ENCODE measurements around the gene KIF27.
"Not testable (repeated sequence)": the region's sequence is repeated elsewhere in the genome, so short reads cannot be mapped to it uniquely, and the experiment has no call there.

The KIF27 gene, protein sequence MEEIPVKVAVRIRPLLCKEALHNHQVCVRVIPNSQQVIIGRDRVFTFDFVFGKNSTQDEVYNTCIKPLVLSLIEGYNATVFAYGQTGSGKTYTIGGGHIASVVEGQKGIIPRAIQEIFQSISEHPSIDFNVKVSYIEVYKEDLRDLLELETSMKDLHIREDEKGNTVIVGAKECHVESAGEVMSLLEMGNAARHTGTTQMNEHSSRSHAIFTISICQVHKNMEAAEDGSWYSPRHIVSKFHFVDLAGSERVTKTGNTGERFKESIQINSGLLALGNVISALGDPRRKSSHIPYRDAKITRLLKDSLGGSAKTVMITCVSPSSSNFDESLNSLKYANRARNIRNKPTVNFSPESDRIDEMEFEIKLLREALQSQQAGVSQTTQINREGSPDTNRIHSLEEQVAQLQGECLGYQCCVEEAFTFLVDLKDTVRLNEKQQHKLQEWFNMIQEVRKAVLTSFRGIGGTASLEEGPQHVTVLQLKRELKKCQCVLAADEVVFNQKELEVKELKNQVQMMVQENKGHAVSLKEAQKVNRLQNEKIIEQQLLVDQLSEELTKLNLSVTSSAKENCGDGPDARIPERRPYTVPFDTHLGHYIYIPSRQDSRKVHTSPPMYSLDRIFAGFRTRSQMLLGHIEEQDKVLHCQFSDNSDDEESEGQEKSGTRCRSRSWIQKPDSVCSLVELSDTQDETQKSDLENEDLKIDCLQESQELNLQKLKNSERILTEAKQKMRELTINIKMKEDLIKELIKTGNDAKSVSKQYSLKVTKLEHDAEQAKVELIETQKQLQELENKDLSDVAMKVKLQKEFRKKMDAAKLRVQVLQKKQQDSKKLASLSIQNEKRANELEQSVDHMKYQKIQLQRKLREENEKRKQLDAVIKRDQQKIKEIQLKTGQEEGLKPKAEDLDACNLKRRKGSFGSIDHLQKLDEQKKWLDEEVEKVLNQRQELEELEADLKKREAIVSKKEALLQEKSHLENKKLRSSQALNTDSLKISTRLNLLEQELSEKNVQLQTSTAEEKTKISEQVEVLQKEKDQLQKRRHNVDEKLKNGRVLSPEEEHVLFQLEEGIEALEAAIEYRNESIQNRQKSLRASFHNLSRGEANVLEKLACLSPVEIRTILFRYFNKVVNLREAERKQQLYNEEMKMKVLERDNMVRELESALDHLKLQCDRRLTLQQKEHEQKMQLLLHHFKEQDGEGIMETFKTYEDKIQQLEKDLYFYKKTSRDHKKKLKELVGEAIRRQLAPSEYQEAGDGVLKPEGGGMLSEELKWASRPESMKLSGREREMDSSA (N-terminal part only)

DNA sequence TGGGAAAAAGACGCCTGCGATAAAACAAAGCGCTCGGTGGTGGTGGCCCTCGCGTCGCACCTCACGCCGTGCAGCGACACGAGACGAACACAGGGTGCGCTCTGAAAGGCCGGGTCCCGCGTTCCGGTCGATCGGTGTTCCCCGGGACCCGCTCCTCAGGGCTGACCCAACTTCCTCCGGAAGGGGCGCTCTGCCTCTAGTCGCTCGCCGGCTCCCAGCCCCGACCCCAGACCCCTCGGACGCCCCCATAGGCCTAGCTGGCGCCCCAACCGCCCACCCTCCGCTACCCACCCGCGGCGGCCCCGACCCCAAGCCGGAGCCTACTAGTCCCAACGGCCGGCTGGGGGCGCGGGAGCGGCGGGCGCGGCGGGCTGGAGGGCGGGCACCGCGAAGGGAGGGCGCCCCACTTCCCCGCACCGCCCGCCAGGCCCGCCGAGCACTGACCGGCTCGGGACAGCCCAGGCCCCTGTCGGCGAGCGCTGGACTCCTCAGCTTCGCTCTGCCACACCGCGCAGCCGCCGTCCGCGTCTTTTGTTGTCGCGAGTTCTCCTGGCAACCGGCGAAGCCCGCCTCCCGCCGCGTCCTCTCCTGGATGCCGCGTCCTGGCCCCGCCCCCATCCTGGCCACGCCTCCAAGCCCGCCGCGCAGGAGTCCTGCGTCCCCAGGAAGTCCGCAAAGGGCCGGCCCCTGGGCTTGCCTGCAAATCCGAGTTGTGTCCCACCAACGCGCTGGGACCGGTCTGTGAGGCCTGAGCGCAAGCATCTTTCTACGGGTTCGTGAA, at the start of gene KIF27:
KIF27 (minus strand) TSS at position 506 of the 781 bp plus-strand sequence. CDS start 5,841 bp downstream, outside the sequence.
- DNase-seq (ENCODE audit: extremely low read depth in 1 of 2, low read depth in 1 of 2) = peak; percentile 79 to 96

DNA sequence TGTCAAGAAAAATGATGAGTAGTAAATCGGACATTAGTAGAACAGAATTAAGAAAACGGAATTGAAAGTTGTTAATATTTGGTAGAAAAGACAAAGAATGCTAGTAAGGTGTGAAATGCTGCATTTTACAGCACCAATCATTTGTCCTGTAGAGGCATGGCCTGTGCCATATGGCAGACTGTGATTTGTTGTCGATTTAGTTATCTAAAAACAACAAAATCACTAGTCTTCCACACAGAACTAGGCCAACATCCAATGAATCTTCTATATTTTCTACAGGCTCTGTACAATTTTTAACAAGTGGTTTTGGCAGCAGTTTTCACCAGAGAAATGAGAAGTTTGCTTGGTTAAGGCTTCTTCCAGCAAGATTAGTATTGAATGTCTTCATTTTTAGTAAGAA, 48.4 kb upstream of the KIF27 start:
- DNase-seq (ENCODE audit: extremely low read depth in 1 of 2, low read depth in 1 of 2) = no peak

DNA sequence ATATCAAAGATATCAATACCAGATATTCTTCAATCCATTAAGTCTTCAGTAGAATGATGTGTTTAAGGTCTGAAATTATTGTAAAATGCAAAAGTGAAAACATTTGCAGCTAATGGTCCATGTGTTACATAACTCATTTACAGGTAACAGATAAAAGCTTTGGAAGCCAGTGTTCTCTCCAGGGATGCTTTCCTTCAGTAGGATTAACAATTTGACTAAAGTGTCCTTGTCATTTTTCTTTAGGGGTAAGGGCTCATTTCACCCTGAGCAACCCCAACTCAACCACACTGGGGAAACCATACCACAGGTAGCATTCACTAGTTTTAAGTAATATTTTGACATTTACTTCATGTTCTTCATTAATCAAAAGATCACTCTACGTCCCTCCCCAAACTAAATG, 45.8 kb upstream of the KIF27 start:
- DNase-seq (ENCODE audit: extremely low read depth in 1 of 2, low read depth in 1 of 2) = no peak

DNA sequence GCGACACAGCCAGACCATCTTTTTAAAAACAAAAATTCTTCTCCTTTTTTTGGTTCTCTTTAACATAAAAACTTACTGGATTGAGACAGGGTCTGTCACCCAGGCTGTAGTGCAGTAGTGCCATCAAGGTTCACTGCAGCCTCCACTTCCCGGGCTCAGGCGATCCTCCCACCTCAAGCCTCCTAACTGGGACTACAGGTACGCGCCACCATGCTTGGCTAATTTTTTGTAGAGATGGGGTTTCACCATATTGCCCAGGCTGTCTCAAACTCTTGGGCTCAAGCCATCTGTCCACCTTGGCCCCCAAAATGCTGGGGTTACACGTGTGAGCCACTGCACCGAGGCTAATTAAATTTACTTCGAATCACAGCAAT, 45.0 kb upstream of the KIF27 start:
- DNase-seq (ENCODE audit: extremely low read depth in 1 of 2, low read depth in 1 of 2) = no peak

DNA sequence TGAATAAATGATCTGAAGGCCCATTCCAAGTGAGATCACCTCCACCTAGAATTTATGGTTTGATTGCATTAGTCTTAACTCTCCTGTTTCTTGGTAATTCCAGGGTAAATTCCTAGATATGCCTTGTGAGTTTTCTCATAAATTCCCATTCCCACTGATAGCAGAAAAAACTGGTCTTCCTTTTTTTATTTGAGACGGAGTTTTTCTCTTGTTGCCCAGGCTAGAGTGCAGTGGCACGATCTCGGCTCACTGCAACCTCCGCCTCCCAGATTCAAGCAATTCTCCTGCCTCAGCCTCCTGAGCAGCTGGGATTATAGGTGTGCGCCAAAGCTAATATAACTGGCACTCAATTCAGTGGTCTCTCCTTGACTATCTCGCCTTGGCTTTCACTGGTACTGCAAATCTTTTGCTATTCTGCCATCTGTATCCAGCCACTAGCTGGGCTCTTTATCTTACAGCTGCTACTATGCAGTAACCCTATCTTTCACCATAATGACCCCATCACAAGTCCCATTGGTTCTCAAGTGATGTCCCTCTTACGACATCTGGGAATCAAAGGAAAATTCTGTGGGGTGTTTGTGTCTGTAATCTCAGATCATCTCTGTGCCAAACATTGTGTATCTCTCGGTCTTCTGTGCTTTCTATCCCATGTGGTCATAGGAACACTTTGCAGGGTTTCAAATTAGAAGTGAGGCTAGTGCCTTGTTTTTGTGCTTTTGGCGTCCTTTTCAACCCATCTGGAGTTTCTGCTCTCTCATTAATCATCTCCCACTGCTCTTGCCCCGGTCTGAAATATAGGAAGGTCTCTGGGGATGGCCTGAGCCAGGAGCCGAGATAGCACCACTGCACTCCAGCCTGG, 44.3 kb upstream of the KIF27 start:
- DNase-seq (ENCODE audit: extremely low read depth in 1 of 2, low read depth in 1 of 2) = no peak

DNA sequence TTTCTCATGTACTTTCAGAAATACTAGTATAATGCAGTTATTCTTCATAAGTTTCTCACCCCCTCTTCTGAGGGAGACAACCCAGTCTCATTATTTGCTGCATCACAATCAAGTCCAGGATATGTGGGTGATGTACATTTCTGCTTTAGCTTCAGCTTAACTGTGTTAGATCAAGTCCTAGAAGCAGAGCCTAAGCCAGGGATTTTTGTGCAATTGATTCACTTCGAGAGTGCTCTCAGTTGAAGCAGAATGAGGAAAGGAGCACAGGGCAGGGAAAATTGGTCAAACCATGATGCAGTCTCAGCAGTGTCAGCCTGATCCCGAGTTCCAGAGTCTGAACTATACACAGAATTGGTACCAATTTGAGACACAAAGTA, 43.7 kb upstream of the KIF27 start:
- DNase-seq (ENCODE audit: extremely low read depth in 1 of 2, low read depth in 1 of 2) = no peak

DNA sequence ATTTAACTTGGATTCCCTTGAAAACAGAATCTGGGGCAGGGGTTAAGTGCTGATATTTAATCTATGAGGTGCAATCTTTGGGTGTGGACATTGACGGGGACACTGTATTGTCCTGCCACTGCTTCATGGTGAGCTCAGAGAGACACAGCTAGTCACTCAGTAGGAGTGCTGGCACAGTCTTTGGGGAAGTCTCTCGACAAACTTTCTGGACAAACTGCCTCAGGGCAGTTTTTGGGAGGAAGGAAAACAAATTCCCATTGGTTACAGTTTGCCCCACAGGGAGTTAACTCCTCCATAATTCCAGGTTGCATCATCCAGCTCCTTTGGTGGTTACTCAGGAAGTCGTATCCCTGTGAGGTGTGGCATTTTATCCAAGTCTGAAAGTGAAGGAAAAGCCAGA, 40.9 kb upstream of the KIF27 start:
- no peak for DNase-seq (ENCODE audit: extremely low read depth in 1 of 2, low read depth in 1 of 2)

DNA sequence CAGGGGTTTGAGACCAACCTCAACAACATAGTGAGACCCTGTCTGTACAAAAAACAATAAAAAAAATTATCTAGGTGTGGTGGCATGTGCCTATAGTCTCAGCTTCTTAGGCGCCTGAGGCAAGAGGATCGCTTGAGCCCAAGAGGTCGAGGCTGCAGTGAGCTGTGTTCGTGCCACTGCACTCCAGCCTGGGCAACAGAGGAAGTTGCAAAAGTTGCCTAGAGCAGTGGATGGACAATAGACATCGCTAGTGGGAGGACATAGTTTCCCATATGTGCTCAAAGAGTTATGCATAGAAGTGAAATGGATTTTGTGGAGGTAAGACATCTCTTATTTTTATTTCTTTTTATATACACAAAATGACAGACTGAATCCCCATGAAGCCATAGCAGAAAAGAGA, 39.8 kb upstream of the KIF27 start:
- DNase-seq (ENCODE audit: extremely low read depth in 1 of 2, low read depth in 1 of 2) = no peak

DNA sequence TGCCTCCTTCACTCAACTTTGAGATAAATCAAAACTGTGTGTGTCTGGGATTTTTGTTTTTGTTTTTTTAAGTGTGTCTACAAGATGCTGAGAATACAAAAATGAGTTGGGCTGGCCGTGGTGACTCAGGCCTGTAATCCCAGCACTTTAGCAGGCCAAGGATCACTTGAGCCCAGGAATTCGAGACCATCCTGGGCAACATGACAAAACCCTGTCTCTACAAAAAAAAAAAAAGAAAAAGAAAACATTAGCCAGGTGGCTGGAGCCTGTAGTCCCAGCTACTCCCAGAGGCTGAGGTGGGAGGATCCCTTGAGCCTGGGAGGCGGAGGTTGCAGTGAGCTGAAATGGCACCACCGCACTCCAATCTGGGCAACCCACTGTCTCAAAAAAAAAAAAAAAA, 37.8 kb upstream of the KIF27 start:
- no peak for DNase-seq (ENCODE audit: extremely low read depth in 1 of 2, low read depth in 1 of 2)

DNA sequence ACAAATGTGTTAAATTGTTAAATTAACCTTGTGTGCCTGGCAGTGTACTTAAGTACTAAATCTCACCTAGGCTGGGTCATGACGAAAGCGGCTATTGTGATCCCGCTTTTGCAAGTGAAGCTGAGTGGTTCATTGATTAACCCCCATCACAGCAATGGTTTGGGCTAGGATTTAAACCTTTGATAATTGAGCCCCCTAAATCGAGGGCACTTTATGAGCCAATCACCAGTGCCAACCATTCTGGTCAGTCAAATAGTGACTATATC, 35.9 kb upstream of the KIF27 start:
- DNase-seq (ENCODE audit: extremely low read depth in 1 of 2, low read depth in 1 of 2) = no peak

DNA sequence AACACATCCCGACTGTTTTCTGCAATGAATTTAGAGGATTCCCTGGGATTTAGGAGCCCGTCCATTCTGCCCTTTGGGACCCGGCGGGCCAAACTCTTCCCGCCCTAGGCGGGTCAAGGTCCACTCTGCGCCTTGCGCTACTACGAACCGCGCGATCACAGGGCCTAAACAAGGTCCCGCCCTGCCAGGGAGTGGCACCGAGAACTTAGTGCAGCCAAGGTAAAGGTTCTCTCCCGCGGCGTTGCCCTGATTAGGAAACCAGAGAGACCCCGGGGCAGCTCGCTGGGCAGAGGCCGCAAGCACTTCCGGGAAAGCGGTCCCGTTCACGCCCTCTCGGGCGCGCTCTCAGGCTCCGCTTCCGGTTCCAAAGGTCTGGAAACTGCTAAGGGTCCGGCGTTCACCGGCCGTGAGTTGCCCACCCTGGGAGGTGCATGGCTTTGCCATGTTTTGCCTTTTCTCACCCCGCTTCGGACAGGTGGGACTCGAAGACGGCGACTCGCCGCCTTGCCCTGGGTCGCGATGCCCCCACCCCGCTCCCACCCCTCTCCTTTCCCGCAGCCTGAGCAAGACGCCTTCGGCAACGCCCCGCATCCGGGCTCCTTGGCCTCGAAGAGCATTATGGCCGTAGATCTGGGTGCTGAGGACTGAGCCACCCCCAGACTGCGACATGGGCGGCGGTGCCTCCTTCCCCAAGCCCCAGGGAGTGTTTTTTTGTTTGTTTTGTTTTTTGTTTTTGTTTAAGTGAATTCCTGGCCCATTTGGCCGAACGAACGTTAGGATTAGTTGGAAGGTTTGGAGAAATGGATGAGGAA, 35.4 kb upstream of the KIF27 start:
- peak in 1 of 2 donors; percentile 38 for DNase-seq (ENCODE audit: extremely low read depth in 1 of 2, low read depth in 1 of 2)

DNA sequence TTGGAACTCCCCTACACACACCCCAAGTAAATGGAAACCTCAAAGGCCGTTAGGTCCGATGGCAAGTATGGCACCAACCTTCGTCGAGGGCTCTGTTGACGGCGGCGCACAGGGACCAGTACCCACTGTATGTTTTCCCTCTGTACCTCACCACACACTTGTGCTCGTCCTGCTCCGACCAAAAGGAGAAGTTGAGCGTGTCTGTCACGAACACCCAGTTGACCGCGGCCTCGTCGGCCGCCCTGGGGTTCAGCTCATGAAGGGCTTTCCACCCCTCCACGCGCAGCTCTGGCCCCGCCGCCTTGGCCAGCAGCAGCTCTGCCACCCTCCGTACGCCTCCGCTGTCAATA, 34.8 kb upstream of the KIF27 start:
- DNase-seq (ENCODE audit: extremely low read depth in 1 of 2, low read depth in 1 of 2) = peak in 1 of 2 donors; percentile 6

DNA sequence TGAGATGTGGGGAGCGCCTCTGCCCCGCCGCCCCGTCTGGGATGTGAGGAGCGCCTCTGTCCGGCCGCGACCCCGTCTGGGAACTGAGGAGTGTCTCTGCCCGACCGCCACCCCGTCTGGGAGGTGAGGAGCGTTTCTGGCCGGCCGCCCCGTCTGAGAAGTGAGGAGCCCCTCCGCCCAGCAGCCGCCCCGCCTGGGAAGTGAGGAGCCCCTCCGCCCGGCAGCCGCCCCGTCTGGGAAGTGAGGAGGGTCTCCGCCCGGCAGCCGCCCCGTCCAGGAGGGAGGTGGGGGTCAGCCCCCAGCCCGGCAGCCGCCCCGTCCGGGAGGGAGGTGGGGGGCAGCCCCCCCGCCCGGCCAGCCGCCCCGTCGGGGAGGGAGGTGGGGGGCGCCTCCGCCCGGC, 26.9 kb upstream of the KIF27 start:
- not testable (repeated sequence) for DNase-seq (ENCODE audit: extremely low read depth in 1 of 2, low read depth in 1 of 2)

DNA sequence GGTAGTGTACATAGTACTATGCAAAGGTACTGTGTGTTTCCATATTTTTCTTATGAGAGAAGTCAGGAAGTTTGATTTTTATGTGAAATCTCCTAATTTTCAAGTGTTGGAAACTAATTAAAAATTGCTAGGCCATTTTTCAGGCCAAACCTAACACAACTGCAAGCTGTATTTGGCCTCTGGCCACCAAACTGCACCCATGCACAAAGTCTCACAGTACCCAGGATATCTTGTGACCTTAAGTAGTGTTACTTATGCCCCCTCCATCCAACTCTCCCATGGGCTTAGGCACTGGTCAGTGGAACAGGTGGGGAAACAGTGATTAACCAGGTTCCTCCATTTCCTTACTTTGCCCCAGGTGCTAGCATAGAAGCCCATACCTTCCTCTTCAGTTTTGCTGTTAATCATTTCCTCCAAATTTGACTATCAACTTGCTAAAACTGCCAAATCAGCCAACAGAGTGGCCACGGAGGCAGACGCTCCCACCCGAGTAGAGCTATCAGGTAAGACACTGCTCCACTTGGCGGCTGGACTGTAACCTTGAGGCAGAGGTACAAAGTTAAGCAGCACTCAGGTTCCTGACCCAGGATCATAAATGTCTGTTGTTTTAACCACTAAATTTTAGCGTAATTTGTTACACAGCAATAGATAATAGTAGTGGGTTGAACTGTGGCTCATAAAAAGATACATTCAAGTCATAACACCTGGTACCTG, 19.5 kb upstream of the KIF27 start:
- DNase-seq (ENCODE audit: extremely low read depth in 1 of 2, low read depth in 1 of 2) = no peak

DNA sequence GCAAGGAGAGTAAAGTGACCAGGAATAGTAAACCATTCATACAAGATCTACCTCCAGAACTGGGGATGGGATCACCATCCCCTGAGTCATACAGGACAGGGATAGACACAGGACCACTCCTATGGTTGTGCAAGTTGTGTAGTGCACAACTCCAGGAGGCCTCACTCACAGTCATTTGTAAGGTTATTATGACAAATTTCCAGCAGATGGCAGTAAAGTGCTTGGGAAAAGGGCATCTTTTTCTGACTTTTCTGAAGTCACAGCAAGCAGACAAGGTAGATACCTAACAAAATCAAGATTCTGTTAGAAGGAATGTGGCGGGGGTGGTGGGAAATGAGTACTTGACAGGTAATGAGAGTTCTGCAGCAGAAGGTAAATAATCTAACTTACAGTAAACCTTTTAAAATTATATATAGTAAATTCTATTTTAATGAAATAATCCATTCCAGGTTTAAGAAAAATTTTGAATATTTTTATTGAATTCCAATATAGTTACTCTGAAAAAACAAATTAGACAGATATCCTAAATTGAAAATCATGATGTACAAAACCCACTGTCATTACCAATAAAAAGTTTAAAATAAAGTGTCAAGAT, 16.7 kb upstream of the KIF27 start:
- no peak for DNase-seq (ENCODE audit: extremely low read depth in 1 of 2, low read depth in 1 of 2)

DNA sequence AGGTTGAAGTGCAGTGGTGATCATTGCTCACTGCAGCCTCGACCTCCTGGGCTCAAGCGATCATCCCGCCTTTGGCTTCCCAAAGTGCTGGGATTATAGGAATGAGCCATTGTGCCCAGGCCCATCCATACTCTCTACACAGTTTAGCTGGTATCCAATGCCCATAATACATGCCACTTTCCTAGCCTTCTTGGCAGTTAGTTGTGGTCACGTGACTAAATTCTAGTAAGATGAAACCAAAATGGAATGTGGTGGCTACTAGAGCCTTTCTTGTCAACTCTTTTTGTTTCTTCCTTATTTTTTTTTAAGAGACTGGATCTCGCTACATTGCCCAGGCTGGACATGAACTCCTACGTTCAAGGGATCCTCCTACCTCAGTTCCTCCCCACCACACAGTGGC, 15.3 kb upstream of the KIF27 start:
- DNase-seq (ENCODE audit: extremely low read depth in 1 of 2, low read depth in 1 of 2) = no peak

DNA sequence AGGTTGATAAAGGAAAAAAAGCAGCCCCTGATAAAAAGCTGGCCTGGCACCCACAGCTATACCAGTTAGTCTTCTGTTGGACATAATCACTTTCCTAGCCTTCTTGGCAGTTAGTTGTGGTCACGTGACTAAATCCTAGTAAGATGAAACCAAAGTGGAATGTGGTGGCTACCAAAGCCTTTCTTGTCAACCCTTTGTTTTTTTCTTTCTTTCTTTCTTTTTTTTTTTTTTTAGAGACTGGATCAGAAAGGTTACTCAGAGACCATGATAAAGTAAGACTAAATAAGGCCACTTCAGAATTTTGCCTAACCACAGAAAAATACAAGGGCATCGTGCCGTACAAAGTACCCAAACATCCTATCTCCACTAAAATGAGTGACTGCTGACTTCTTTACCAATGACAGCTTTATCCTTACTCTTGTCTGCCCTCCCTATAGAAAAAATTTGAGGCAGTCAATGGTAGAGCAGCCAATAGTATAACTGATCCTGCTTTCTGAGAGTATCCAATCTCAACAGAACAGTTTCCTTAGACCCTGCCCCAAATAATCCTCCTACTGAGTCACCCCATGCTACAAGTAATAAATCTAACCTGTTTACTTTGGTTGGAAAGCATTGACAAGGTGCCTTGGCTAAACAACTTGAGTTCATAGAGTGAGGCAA, 14.2 kb upstream of the KIF27 start:
- no peak for DNase-seq (ENCODE audit: extremely low read depth in 1 of 2, low read depth in 1 of 2)

Measured in activated CD8-positive, alpha-beta memory T cell treated with anti-CD3 and anti-CD28 coated beads for 1 hour (primary cell).